ENCODE measurements around the gene SLC5A1.
"Not testable (repeated sequence)": the region's sequence is repeated elsewhere in the genome, so short reads cannot be mapped to it uniquely, and the experiment has no call there.

Gene SLC5A1

DNA sequence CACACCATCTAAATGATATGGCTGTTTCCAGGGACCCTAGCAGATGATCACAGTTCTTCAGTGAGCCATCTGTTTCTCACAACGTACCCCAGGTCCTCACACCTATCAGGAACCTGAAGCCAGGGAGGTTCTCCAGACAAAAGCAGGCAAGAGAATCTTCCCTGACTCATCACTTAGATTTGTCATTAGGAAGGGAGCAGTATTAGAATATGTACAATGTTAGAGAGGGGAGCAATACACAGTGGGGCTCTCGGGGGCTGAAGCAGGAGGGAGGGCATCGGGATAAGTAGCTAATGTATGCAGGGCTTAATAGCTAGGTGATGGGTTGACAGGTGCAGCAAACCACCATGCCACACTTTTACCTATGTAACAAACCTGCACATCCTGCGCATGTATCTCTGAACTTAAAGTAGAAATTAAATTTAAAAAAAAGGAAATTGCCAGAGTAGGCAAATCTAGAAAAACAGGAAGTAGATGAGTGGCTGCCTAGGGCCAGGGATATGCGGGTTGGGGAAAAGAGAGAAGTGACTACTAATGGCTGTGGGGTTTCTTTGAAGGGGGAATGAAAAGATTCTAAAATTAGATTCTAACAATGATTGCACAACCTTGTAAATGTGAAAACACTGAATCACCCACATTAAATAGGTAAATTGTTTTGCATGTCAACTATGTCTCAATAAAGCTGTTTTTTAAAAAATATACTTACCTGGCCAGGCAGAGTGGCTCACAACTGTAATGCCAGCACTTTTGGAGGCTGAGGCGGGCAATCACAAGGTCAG lies 101.6 kb downstream of the SLC5A1 start:
- no peak for DNase-seq (ENCODE audit: low read depth, low spot score)

DNA sequence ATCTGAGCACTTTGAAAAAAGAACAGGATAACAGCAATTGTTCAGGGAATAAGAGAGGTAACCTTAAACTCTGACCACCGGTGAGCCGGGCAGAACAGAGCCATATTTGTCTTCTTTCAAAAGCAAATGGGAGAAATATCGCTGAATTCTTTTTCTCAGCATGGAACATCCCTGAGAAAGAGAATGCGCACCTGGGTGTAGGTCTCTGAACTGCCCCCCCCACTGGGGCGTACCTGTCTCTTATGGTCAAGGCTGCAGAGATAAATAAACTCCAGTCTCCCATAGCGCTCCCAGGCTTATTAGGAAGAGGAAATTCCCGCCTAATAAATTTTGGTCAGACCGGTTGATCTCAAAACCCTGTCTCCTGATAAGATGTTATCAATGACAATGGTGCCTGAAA lies 104.1 kb downstream of the SLC5A1 start:
- DNase-seq (ENCODE audit: low read depth, low spot score): not testable (repeated sequence)

DNA sequence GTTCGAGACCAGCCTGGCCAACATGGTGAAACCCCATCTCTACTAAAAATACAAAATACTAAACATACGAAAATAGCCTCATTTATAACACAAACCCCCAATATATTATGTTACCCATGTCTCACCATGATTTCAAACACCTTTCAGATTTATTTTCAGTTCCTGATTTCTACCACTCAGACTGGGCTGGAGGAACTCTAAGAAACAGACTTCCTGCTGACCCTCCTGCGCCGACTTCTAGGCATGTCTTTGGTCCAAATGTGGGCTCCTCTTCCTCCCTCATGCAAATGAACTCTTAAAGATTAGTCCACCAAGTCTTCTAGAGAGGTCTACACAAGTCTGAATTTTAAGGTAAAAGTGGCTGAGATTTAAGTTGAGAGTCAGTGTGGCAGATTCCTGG lies 105.3 kb downstream of the SLC5A1 start:
- DNase-seq (ENCODE audit: low read depth, low spot score): not testable (repeated sequence)

DNA sequence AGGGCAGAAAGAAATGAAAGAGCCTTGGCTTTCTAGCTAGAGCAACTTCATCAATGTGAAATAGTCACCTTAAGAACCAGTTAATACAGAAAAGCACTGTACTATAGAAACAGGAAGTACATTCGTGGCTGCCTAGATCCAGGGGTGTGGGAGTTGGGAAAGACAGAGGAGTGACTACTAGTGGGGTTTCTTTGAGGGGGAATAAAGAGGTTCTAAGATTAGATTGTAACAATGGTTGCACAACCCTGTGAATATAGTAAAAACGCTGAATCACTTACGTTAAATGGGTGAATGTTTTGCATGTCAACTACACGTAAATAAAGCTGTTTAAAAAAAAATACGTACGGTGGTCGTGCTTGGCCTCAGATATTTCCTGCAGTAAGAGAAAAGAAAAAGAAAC lies 107.6 kb downstream of the SLC5A1 start:
- not testable (repeated sequence) for DNase-seq (ENCODE audit: low read depth, low spot score)

DNA sequence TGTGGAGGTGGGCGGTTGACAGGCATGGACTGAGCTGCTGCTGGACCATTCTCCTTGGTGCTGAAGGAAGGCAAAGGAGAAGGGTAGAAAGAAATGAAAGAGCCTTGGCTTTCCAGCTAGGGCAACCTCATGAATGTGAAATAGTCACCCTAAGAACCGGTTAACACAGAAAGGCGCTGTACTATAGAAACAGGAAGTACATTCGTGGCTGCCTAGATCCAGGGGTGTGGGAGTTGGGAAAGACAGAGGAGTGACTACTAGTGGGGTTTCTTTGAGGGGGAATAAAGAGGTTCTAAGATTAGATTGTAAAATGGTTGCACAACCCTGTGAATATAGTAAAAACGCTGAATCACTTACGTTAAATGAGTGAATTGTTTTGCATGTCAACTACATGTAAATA lies 108.6 kb downstream of the SLC5A1 start:
- not testable (repeated sequence) for DNase-seq (ENCODE audit: low read depth, low spot score)

DNA sequence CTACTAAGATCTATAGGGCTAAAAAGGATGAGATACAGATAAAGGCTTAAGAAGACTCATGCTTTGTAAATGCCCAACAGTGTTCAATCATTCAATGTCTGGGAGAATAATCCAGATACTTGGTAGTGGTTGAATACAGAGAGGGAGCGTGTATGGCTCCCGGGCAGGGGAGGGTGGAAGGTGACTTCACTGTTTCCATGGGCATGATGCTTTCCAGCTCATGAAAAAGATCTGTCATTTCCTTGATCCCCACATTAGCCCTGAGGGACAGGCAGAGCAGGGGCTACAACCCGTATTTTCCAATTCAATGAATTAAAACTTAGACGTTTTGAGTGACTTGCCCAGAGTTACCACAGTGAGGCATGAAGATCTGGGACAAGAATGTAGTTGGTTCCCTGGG lies 111.7 kb downstream of the SLC5A1 start:
- DNase-seq (ENCODE audit: low read depth, low spot score): not testable (repeated sequence)

DNA sequence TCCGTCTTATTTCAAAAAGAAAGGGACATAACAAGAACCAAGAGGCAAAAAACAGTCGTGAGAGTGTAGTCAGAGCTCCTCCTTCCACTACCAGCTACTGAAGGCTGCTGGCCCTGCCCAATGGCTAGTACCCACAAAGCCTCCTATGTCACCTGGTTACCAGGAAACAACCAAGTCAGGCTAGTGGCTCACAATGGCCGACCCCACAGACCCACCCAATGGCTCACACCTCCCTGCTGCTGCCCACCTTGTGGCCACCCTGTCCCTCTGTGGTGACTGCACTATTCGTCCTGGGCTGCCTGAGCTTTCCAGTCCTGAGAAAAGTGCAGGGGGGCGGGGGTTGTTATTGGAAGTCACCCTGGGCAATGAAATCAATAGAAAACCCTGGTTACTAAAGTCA lies 114.6 kb downstream of the SLC5A1 start:
- DNase-seq (ENCODE audit: low read depth, low spot score): not testable (repeated sequence)

DNA sequence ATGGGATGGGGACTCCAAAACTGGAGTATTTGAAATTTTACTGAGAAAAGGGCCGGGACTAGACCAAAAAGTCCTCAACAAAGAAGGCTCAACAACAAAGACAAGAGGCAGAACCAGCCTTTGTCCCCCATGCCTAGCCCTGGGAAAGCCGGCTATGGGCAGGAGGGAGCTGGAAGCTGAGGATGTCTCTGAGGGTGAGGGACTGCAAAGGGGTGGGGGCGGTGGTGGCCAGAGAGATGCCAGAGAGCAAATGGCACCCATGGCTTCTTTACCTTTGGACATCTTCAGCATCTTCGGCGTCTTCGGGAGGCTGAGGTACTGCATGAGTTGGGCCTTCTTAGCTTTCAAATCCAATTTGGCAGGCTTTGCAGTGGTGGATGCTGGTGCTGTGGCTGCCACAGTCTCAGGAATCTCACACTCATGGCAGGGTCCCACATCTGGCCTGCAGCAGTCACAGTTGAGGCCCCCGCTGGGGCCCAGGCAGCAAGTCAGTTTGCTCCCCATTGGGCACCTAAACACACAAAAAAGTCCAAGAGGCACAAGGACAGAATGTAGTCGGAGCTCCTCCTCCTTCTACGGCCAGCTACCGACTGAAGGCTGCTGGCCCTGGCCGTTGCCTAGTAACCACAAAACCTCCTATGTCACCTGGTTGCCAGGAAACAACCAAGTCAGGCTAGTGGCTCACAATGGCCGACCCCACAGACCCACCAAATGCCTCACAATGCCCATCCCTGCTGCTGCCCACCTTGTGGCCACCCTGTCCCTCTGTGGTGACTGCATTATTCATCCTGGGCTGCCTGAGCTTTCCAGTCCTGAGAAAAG lies 115.9 kb downstream of the SLC5A1 start, which contains the start of gene C22orf42:
C22orf42 (minus strand) TSS at position 592 of the 822 bp plus-strand sequence; CDS start at position 504, 88 bp downstream.
- DNase-seq (ENCODE audit: low read depth, low spot score): no peak

DNA sequence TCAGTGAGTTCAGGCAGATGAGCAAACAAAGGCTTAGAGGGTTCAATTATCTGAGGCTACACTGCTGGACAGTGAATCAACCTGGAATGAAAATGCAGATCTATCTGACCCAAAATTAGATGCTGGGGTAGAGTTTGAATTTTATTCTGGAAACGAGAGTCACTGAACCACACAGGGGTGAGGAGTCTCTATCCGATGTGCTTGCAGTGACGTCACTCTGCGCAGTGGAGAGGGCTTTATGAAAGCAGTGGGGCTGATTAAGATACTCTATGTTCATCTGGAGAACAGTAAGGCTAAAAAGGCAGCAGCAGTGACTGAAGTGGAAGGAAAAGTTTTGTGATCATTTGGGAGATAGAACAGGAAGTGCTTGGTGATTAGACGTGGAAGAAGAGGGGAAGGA lies 117.3 kb downstream of the SLC5A1 start:
- DNase-seq (ENCODE audit: low read depth, low spot score): not testable (repeated sequence)

All from brain pericyte (primary cell).